Measurements from ENCODE around the gene PBX3.

Gene PBX3

GRCh38 chr9:125748446-125749099 is 1.4 kb downstream of the PBX3 start:
- Histone ChIP-seq H3K36me3 (ENCODE audit: control insufficient read depth, insufficient read depth, low read length) (peaks cover 21% of the 10 kb centered on the region), H3K4me3 (ENCODE audit: extremely low read depth, insufficient read depth, low read length, poor library complexity, severe bottlenecking) (peak overlapping the region; percentile 86), H3K4me1 (ENCODE audit: control insufficient read depth, insufficient read depth, low read length, poor library complexity, severe bottlenecking) (peaks cover 5% of the 10 kb centered on the region), H3K27ac (ENCODE audit: low read depth, low read length, severe bottlenecking) (peak overlapping the region; percentile 43), H3K9me3 (ENCODE audit: control insufficient read depth, low read length) (no peaks in the 10 kb centered on the region)
- WGBS, 2 experiments (ENCODE audit: insufficient coverage in 2 of 2): 0 to 1% methylated on average over 17 to 26 of the region's 30 CpGs

- H3K4me1 ChIP-seq (ENCODE audit: control insufficient read depth, insufficient read depth, low read length, poor library complexity, severe bottlenecking): peaks cover 5% of the 10 kb centered on the region
- no peaks in the 10 kb centered on the region for H3K9me3 ChIP-seq (ENCODE audit: control insufficient read depth, low read length)
- H3K4me3 ChIP-seq (ENCODE audit: extremely low read depth, insufficient read depth, low read length, poor library complexity, severe bottlenecking): peak overlapping the region; percentile 86
- no peak overlapping the region for H3K27ac ChIP-seq (ENCODE audit: low read depth, low read length, severe bottlenecking)
- H3K36me3 ChIP-seq (ENCODE audit: control insufficient read depth, insufficient read depth, low read length): peaks cover 21% of the 10 kb centered on the region
- WGBS, 2 experiments (ENCODE audit: insufficient coverage in 2 of 2): 11 to 20% methylated on average over 1 of the region's 4 CpGs
Measured at GRCh38 chr9:125749287-125749935, 2.2 kb downstream of the PBX3 start.

GRCh38 chr9:125749951-125750626 is 2.9 kb downstream of the PBX3 start:
- Histone ChIP-seq H3K9me3 (ENCODE audit: control insufficient read depth, low read length) (no peaks in the 10 kb centered on the region), H3K36me3 (ENCODE audit: control insufficient read depth, insufficient read depth, low read length) (peaks cover 21% of the 10 kb centered on the region), H3K4me1 (ENCODE audit: control insufficient read depth, insufficient read depth, low read length, poor library complexity, severe bottlenecking) (peaks cover 5% of the 10 kb centered on the region), H3K4me3 (ENCODE audit: extremely low read depth, insufficient read depth, low read length, poor library complexity, severe bottlenecking) (peak overlapping the region; percentile 86), H3K27ac (ENCODE audit: low read depth, low read length, severe bottlenecking) (peak overlapping the region; percentile 60)
- WGBS, 2 experiments (ENCODE audit: insufficient coverage in 2 of 2): 56 to 71% methylated on average over 1 of the region's 4 CpGs

- peaks cover 21% of the 10 kb centered on the region for H3K36me3 ChIP-seq (ENCODE audit: control insufficient read depth, insufficient read depth, low read length)
- no peaks in the 10 kb centered on the region for H3K9me3 ChIP-seq (ENCODE audit: control insufficient read depth, low read length)
- peak overlapping the region; percentile 86 for H3K4me3 ChIP-seq (ENCODE audit: extremely low read depth, insufficient read depth, low read length, poor library complexity, severe bottlenecking)
- H3K4me1 ChIP-seq (ENCODE audit: control insufficient read depth, insufficient read depth, low read length, poor library complexity, severe bottlenecking): peaks cover 5% of the 10 kb centered on the region
- 48% methylated on average over 2 of the region's 6 CpGs; no CpG with 5 or more reads in 1 of the 2 experiments for WGBS, 2 experiments (ENCODE audit: insufficient coverage in 2 of 2)
- peak overlapping the region; percentile 60 for H3K27ac ChIP-seq (ENCODE audit: low read depth, low read length, severe bottlenecking)
Measured at GRCh38 chr9:125750627-125751011, 3.4 kb downstream of the PBX3 start.

- H3K36me3 ChIP-seq (ENCODE audit: control insufficient read depth, insufficient read depth, low read length): peaks cover 21% of the 10 kb centered on the region
- WGBS, 2 experiments (ENCODE audit: insufficient coverage in 2 of 2): 48% methylated on average over 2 of the region's 3 CpGs; no CpG with 5 or more reads in 1 of the 2 experiments
- peaks cover 5% of the 10 kb centered on the region for H3K4me1 ChIP-seq (ENCODE audit: control insufficient read depth, insufficient read depth, low read length, poor library complexity, severe bottlenecking)
- H3K9me3 ChIP-seq (ENCODE audit: control insufficient read depth, low read length): no peaks in the 10 kb centered on the region
- no peak overlapping the region for H3K27ac ChIP-seq (ENCODE audit: low read depth, low read length, severe bottlenecking)
- no peak overlapping the region for H3K4me3 ChIP-seq (ENCODE audit: extremely low read depth, insufficient read depth, low read length, poor library complexity, severe bottlenecking)
Measured at GRCh38 chr9:125752070-125752628, 5.0 kb downstream of the PBX3 start.

GRCh38 chr9:125754096-125754495 is 6.9 kb downstream of the PBX3 start:
- H3K36me3 ChIP-seq (ENCODE audit: control insufficient read depth, insufficient read depth, low read length): peaks cover 16% of the 10 kb centered on the region

GRCh38 chr9:125755340-125755739 is 8.2 kb downstream of the PBX3 start:
- Histone ChIP-seq H3K27ac (ENCODE audit: low read depth, low read length, severe bottlenecking) (no peak overlapping the region), H3K4me3 (ENCODE audit: extremely low read depth, insufficient read depth, low read length, poor library complexity, severe bottlenecking) (no peak overlapping the region), H3K36me3 (ENCODE audit: control insufficient read depth, insufficient read depth, low read length) (peaks cover 13% of the 10 kb centered on the region), H3K4me1 (ENCODE audit: control insufficient read depth, insufficient read depth, low read length, poor library complexity, severe bottlenecking) (peaks cover 14% of the 10 kb centered on the region), H3K9me3 (ENCODE audit: control insufficient read depth, low read length) (no peaks in the 10 kb centered on the region)
- 83 to 88% methylated on average over 1 of the region's 1 CpG for WGBS, 2 experiments (ENCODE audit: insufficient coverage in 2 of 2)

More at GRCh38 chr9:125754096-125754495, 6.9 kb downstream of the PBX3 start:
- Histone ChIP-seq H3K4me1 (ENCODE audit: control insufficient read depth, insufficient read depth, low read length, poor library complexity, severe bottlenecking) (peaks cover 13% of the 10 kb centered on the region), H3K9me3 (ENCODE audit: control insufficient read depth, low read length) (no peaks in the 10 kb centered on the region), H3K27ac (ENCODE audit: low read depth, low read length, severe bottlenecking) (no peak overlapping the region), H3K4me3 (ENCODE audit: extremely low read depth, insufficient read depth, low read length, poor library complexity, severe bottlenecking) (no peak overlapping the region)
- WGBS, 2 experiments (ENCODE audit: insufficient coverage in 2 of 2): no CpG with 5 or more reads among the region's 2 CpGs

GRCh38 chr9:125756518-125756917 is 9.3 kb downstream of the PBX3 start:
- peaks cover 16% of the 10 kb centered on the region for H3K4me1 ChIP-seq (ENCODE audit: control insufficient read depth, insufficient read depth, low read length, poor library complexity, severe bottlenecking)
- H3K4me3 ChIP-seq (ENCODE audit: extremely low read depth, insufficient read depth, low read length, poor library complexity, severe bottlenecking): no peak overlapping the region
- H3K36me3 ChIP-seq (ENCODE audit: control insufficient read depth, insufficient read depth, low read length): peaks cover 3% of the 10 kb centered on the region
- WGBS, 2 experiments (ENCODE audit: insufficient coverage in 2 of 2): 92 to 100% methylated on average over 3 of the region's 4 CpGs
- no peak overlapping the region for H3K27ac ChIP-seq (ENCODE audit: low read depth, low read length, severe bottlenecking)
- H3K9me3 ChIP-seq (ENCODE audit: control insufficient read depth, low read length): no peaks in the 10 kb centered on the region

- Histone ChIP-seq H3K9me3 (ENCODE audit: control insufficient read depth, low read length) (no peaks in the 10 kb centered on the region), H3K4me1 (ENCODE audit: control insufficient read depth, insufficient read depth, low read length, poor library complexity, severe bottlenecking) (peaks cover 21% of the 10 kb centered on the region)
- 60 to 78% methylated on average over 1 of the region's 1 CpG for WGBS, 2 experiments (ENCODE audit: insufficient coverage in 2 of 2)
Measured at GRCh38 chr9:125757834-125758233, 10.7 kb downstream of the PBX3 start.

GRCh38 chr9:125758986-125759763 is 12.0 kb downstream of the PBX3 start:
- 53% methylated on average over 3 of the region's 6 CpGs; no CpG with 5 or more reads in 1 of the 2 experiments for WGBS, 2 experiments (ENCODE audit: insufficient coverage in 2 of 2)
- no peak overlapping the region for H3K27ac ChIP-seq (ENCODE audit: low read depth, low read length, severe bottlenecking)
- H3K36me3 ChIP-seq (ENCODE audit: control insufficient read depth, insufficient read depth, low read length): no peaks in the 10 kb centered on the region
- peaks cover 28% of the 10 kb centered on the region for H3K4me1 ChIP-seq (ENCODE audit: control insufficient read depth, insufficient read depth, low read length, poor library complexity, severe bottlenecking)
- H3K9me3 ChIP-seq (ENCODE audit: control insufficient read depth, low read length): no peaks in the 10 kb centered on the region
- no peak overlapping the region for H3K4me3 ChIP-seq (ENCODE audit: extremely low read depth, insufficient read depth, low read length, poor library complexity, severe bottlenecking)

More at GRCh38 chr9:125757834-125758233, 10.7 kb downstream of the PBX3 start:
- Histone ChIP-seq H3K27ac (ENCODE audit: low read depth, low read length, severe bottlenecking) (no peak overlapping the region), H3K4me3 (ENCODE audit: extremely low read depth, insufficient read depth, low read length, poor library complexity, severe bottlenecking) (no peak overlapping the region), H3K36me3 (ENCODE audit: control insufficient read depth, insufficient read depth, low read length) (no peaks in the 10 kb centered on the region)

All from mesodermal cell (in vitro differentiated cells).